Sigmoid colon (tissue), 7 donors: Measurements from ENCODE around the gene DSCAML1. TPM values are rescaled to one million over a fixed set of nuclear protein-coding genes. Genes with fewer than 3 reads are reported as not detected.

ENCODE experiments used
- DNase-seq: peaks from one replicate; pipeline ENCODE4 v3.0.0-alpha.2; 2019
- H3K27ac ChIP-seq, 4 donors: fragments of 200-600 bp; sonication (generic); one replicate each; pipeline ENCODE4 v1.5.1; 2016 to 2019; ENCODE audit warnings: mild to moderate bottlenecking in 1 of 4
- H3K27me3 ChIP-seq, 3 donors: fragments of 200-600 bp; sonication (generic); one replicate each; pipeline ENCODE4 v1.5.1; 2019; ENCODE audit warnings: mild to moderate bottlenecking in 1 of 3
- H3K36me3 ChIP-seq, 4 donors: fragments of 200-600 bp; sonication (generic); one replicate each; pipeline ENCODE4 v1.5.1; 2016 to 2019
- H3K4me1 ChIP-seq, 4 donors: fragments of 200-600 bp; sonication (generic); one replicate each; pipeline ENCODE4 v1.5.1; 2017 to 2019
- H3K4me3 ChIP-seq, 4 donors: fragments of 200-600 bp; sonication (generic); one replicate each; pipeline ENCODE4 v1.5.1; 2017 to 2019; ENCODE audit warnings: mild to moderate bottlenecking in 2 of 4, moderate library complexity in 1 of 4
- H3K9me3 ChIP-seq, 4 donors: fragments of 200-600 bp in 3 of 4; sonication (generic) in 3 of 4; one replicate each; pipeline versions ENCODE4 v1.5.1 to v1.6.1; 2013 to 2019
- CTCF ChIP-seq, 4 experiments: fragments of 450-650 bp in 3 of 4; fragments of 200-600 bp in 1 of 4; IDR thresholded peaks; one replicate each; pipeline ENCODE4 v1.5.1; 2016 to 2019; ENCODE audit warnings: antibody characterized with exemption in 4 of 4, mild to moderate bottlenecking in 3 of 4, moderate library complexity in 2 of 4
- EP300 ChIP-seq, 4 donors: sonication (generic); formaldehyde crosslinking; IDR thresholded peaks; one replicate each; pipeline ENCODE4 v1.6.1; 2017; ENCODE audit warnings: antibody characterized with exemption in 4 of 4
- POLR2A ChIP-seq, 2 donors: fragments of 450-650 bp; IDR thresholded peaks; one replicate each; pipeline ENCODE4 v1.6.1; 2016; ENCODE audit warnings: antibody characterized with exemption in 2 of 2, mild to moderate bottlenecking in 2 of 2, moderate library complexity in 2 of 2
- POLR2AphosphoS5 ChIP-seq, 4 donors: sonication (generic); formaldehyde crosslinking; IDR thresholded peaks; one replicate each; pipeline ENCODE4 v1.6.1; 2017; ENCODE audit warnings: antibody characterized with exemption in 4 of 4
- WGBS, 2 donors: extraction: QIAGEN DNeasy Blood & Tissue Kit; methylation state at CpG; one replicate each; pipeline ENCODE4 v1.1.7; 2013; 5-methylcytosine and 5-hydroxymethylcytosine counted together
- intact Hi-C: fragments of 100-400 bp; cut with DNase I; formaldehyde crosslinking; loops from one replicate; pipeline ENCODE4 v1.15.1; 2023
- polyA plus RNA-seq, 3 donors: library from polyadenylated mRNA; stranded (reverse); fragments of 200-250 nt; gene quantifications; one replicate each; pipeline ENCODE4 v1.2.3, GENCODE V29; 2013
- total RNA-seq, 4 donors: library from RNA; depleted of rRNA; stranded (reverse); fragments of >200 nt; gene quantifications; one replicate each; pipeline ENCODE4 v1.1.0, GENCODE V29; 2016
- donor health status: healthy with polysubstance abuse.
- donor health status: Bipolar disorder and iron deficiency.
- donor health status: healthy.

The DSCAML1 gene
- total and polyA plus RNA-seq, 7 donors, result under 0.01 to 7.5 (median 1.2) TPM

- Histone ChIP-seq H3K4me3 (no peak overlapping the region), H3K4me1 (no peaks in the 10 kb centered on the region), H3K27me3 (no peaks in the 10 kb centered on the region), H3K9me3 (no peaks in the 10 kb centered on the region), H3K36me3 (no peaks in the 10 kb centered on the region), H3K27ac (no peak overlapping the region)
- no peak for DNase-seq
- intact Hi-C loops, result no loop called here
- TF ChIP-seq EP300 (IDR thresholded peaks at IDR 0.05) (no peak), POLR2A (IDR thresholded peaks at IDR 0.05) (no peak), CTCF (IDR thresholded peaks at IDR 0.05) (no peak), POLR2AphosphoS5 (IDR thresholded peaks at IDR 0.05) (no peak)
- 59 to 86% methylated on average over 12 of the region's 12 CpGs for WGBS, 2 donors
These were observed 250.4 kb downstream of the DSCAML1 start for GRCh38 chr11:117546431-117547194.

- DNase-seq, result no peak
These were observed 251.3 kb downstream of the DSCAML1 start for GRCh38 chr11:117545706-117546105.

GRCh38 chr11:117544130-117544800 lies 252.8 kb downstream of the DSCAML1 start:
- no peak for TF ChIP-seq POLR2A (IDR thresholded peaks at IDR 0.05)
- no peak for TF ChIP-seq EP300 (IDR thresholded peaks at IDR 0.05)
- no peak for TF ChIP-seq POLR2AphosphoS5 (IDR thresholded peaks at IDR 0.05)
- no peak for TF ChIP-seq CTCF (IDR thresholded peaks at IDR 0.05)
- no peak for DNase-seq
- H3K4me3 ChIP-seq, result no peak overlapping the region
- no peaks in the 10 kb centered on the region for H3K27me3 ChIP-seq
- intact Hi-C loops, result no loop called here
- peaks cover 0 to under 1% (median 0%) of the 10 kb centered on the region in 4 donors for H3K4me1 ChIP-seq
- no peaks in the 10 kb centered on the region for H3K36me3 ChIP-seq
- no peak overlapping the region for H3K27ac ChIP-seq
- 27 to 72% methylated on average over 6 of the region's 6 CpGs for WGBS, 2 donors
- no peaks in the 10 kb centered on the region for H3K9me3 ChIP-seq

More at GRCh38 chr11:117545706-117546105, 251.3 kb downstream of the DSCAML1 start:
- intact Hi-C loops, result no loop called here
- Histone ChIP-seq H3K4me1 (no peaks in the 10 kb centered on the region), H3K9me3 (no peaks in the 10 kb centered on the region), H3K4me3 (no peak overlapping the region), H3K27me3 (no peaks in the 10 kb centered on the region), H3K27ac (no peak overlapping the region), H3K36me3 (no peaks in the 10 kb centered on the region)
- WGBS, 2 donors, result 94 to 96% methylated on average over 12 of the region's 12 CpGs
- TF ChIP-seq POLR2A (IDR thresholded peaks at IDR 0.05) (no peak), EP300 (IDR thresholded peaks at IDR 0.05) (no peak), POLR2AphosphoS5 (IDR thresholded peaks at IDR 0.05) (no peak), CTCF (IDR thresholded peaks at IDR 0.05) (no peak)

- Histone ChIP-seq H3K36me3 (no peaks in the 10 kb centered on the region), H3K4me1 (peaks cover 0 to 12% (median 0%) of the 10 kb centered on the region in 4 donors), H3K9me3 (no peaks in the 10 kb centered on the region), H3K4me3 (no peak overlapping the region), H3K27me3 (no peaks in the 10 kb centered on the region), H3K27ac (no peak overlapping the region)
- intact Hi-C loops, result no loop called here
- 83 to 87% methylated on average over 2 of the region's 2 CpGs for WGBS, 2 donors
- DNase-seq, result no peak
- TF ChIP-seq EP300 (IDR thresholded peaks at IDR 0.05) (no peak), CTCF (IDR thresholded peaks at IDR 0.05) (no peak), POLR2A (IDR thresholded peaks at IDR 0.05) (no peak), POLR2AphosphoS5 (IDR thresholded peaks at IDR 0.05) (no peak)
These were observed 255.8 kb downstream of the DSCAML1 start for GRCh38 chr11:117541211-117541610.
